Ecto neural progenitor cell (in vitro differentiated cells): ENCODE results near the gene LTA.

Experiments used
- DNase-seq: peaks from one replicate; pipeline ENCODE4 v3.0.0-alpha.2; 2018; ENCODE audit warnings: low spot score

LTA gene

DNA sequence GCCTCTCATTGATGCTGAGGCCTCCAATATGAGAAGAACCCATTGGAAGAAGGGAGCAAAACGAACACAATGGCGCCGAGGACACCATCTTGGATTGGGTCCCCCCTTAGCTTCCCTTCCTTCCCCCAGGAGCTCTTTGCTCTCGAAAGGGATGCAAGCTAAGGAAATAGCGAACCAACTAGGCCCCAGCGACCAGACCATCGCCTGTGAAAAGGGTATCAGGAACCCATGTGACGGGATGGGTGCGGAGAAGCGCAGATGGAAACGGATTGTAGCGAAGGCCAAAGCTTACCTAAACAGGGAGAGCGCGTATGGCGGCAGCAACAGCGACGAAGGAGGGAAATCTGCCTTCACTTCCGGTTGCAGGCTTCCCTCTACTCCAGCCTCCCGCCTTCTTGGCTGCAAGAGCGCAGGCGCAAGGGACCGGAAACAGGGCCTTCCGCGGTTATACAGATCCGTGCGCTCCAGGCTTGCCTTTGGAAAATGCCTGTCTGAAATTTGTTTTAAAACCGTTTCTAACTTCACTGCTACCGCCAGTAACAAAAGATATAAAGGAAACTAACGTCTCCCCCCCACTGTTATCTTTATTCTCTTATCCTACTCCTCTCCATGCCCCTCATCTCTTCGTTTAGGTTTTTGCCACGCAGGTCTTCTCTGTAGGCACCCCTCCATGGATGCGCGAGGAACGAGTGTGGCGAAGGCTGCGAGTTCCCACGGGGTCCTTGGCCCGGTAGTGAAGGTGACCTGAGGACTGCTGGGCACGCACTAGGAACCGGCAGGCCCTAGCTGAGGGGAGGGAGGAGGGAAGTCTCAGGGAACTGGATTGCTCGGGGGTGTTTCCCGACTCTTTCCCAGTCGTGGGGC is 30.2 kb upstream of the LTA start, which contains the start of gene DDX39B:
Gene DDX39B (minus strand): TSS at position 346 of the 864 bp plus-strand sequence. CDS start 1,471 bp downstream, outside the sequence.
- peak; percentile 95 for DNase-seq

DNA sequence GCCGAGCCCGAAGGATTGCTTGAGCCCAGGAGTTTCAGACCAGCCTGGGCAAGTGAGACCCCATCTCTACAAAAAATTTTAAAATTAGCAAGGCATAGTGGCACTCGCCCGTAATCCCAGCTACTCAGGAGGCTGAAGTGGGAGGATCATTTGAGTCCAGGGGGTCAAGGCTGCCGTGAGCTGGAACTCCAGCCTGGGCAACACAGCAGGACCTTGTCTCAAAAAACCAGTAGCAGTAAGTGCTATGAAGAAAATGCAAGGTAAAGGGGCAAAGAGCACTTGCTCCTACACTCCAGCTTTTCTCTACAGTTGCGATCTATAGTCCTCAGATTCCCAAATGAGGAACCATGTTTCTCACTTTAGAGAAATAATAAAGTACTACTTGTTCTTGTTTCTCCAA is 28.4 kb upstream of the LTA start:
- no peak for DNase-seq

DNA sequence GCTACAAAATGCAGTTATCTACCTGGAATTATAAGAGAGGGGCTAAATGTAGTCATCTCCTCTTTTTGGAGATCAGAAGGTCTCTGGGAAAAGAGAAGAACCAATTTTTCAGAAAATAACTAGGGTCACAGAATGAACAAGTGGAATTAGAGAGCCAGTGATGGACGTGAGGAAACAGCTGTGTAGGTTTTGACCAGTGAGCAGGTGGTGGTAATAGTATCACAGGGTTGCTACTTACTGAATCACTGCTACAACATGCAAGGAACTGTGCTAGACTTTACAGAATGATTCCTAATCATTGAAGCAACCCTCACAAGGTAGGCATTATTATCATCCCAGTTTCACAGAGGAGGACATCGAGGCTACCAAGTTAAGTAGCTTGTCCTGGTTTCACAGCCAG is 27.4 kb upstream of the LTA start:
- no peak for DNase-seq

DNA sequence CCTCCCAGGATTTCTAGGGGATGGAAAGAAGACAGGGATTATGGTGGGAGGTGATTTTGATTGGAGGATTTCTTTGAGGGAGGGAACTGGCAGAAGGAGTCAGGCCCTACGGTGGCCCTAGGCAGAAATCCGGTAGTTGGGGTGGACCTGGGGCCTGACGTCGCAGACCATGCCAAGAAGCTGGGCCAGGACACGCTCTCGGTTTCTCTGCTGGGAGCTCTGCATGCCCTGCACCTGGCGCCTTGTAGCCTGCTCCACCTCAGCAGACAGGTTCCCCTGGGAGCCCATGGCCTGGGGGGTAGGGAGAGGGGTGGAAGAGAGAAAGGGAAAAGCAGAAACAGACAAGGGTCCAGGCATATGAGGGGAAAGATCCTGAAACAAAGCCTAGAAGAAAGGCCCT is 26.8 kb upstream of the LTA start:
- no peak for DNase-seq

DNA sequence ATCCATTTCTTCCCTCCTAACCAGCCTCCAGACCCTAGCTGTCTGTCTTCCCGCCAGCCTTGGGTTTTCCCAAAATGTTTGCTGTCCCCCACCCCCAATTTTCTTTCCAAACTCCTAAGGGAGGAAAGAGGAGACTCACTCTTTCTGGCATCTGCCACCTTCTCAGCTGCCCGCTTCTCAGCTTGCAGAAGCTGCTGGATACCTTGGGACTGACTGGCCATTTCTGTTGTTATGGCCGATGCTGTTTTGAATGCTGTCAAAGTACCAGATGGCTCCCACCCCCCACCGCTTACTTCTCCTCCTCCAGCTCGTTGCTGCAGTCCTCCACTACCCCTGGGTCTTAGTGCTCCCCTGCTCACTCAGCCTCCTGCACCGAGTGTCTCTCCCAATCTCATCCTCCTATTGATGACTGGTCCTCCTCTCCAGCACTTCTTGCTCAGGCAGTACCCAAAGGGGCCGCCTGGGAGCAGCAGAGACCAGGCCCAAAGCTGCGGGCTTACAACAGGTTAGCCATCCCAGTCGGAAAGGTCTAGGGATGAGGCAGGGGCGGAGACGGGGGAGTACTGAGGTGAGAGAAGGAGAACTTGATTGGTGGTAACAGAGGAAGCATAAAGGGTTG is 25.6 kb upstream of the LTA start, which contains the start of gene ATP6V1G2:
Gene ATP6V1G2 (minus strand): TSS at position 270 of the 619 bp plus-strand sequence. CDS start 49 bp downstream, at position 221.
- peak; percentile 93 for DNase-seq

DNA sequence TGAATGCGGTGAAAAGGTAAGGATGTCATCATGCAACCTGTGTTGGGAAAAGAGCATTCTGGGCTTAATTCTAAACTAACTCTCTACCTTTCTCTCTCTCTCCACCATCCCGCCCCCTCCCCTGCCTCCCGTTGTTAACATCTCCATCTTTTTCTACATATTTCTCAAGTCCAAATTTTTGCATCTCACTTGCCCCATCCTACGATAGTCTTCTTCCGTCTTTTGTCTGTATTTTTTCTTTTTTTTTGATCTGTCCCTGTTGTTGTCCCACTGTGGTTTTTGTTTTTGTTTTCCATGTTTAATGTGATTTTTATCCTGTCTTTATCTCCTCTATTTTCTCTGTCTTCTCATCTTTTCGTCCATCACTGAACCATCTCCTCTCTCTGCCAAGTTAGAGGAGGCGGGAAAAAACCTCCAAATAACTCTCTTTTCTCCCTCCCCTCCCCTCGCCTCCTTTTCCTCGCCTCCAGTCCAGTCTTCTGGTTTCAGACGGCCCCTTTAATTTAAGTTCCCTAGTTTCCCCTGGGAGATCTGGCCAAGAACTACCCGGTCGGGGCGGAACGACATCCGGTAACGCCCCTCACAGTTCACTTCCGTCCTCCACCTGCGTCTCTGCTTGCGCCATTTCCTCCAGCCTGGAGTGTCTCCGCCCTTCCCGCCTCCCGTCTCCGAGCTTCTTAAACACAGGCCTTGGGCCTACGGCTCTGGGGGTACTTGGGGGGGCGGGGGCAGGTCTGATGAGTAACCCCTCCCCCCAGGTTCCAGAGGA is 24.9 kb upstream of the LTA start, which contains the start of gene NFKBIL1:
Gene NFKBIL1 (plus strand): TSS at position 651 of the 769 bp plus-strand sequence. CDS start 87 bp downstream, at position 738.
- peak; percentile 92 for DNase-seq

DNA sequence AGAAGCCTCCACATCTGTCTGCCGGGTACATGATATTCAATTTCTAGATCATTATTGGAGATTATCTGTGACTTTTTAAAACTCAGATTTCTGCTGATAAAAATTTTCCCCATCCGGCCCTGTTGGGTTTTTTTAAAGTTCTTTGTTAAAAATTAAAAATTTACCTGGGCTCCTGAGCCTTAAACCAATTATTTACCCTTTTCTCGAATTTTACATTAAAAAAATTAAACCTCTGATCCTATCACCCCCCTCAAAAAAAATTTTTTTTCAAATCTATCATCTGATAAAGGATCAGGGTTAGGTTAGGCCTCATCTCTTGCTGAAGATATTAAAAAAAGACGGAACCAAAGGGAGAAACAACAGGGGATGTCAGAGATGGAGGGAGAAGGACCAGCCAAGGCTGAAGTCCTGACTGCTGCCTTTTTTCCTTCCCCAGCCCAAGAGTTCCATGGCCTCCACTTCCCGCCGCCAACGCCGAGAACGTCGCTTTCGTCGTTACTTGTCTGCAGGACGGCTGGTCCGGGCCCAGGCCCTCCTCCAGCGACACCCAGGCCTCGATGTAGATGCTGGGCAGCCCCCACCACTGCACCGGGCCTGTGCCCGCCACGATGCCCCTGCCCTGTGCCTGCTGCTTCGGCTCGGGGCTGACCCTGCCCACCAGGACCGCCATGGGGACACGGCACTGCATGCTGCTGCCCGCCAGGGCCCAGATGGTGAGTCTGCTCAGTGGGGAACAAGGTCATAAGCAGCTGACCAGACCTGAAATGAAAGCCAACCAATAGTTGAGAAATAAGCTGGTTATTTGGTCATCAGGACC is 24.2 kb upstream of the LTA start:
- DNase-seq, result no peak

DNA sequence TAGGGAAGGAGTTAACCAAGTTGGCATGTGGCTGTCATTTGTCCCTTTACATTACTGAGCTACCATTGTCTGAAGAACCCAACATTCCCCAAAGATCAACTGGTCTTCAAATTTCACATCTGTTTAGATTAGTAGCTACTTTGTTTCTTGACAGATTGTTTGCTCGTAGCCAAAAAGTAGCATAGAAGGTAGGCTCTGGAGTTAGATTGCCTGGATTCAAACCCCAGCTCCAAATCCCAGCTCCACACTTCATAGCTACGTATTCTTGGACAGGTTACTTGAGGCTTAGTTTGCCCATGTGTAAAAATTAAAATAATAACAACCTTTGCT is 23.6 kb upstream of the LTA start:
- no peak for DNase-seq

DNA sequence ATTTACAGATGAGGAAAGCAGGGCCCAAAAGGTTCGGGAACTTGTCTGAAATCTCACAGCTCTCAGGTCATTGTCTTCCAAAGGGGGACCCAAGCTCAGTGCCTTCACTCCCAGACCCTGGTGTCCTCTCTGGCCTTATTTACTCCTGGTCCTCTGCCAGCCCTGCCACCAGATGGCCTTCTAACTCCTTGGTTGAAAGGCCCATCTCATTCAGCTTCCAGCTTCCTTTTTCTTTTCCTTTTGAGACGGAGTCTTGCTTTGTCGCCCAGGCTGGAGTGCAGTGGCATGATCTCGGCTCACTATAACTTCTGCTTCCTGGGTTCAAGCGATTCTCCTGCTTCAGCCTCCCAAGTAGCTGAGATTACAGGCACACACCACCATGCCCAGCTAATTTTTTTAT is 20.7 kb upstream of the LTA start:
- peak; percentile 58 for DNase-seq

DNA sequence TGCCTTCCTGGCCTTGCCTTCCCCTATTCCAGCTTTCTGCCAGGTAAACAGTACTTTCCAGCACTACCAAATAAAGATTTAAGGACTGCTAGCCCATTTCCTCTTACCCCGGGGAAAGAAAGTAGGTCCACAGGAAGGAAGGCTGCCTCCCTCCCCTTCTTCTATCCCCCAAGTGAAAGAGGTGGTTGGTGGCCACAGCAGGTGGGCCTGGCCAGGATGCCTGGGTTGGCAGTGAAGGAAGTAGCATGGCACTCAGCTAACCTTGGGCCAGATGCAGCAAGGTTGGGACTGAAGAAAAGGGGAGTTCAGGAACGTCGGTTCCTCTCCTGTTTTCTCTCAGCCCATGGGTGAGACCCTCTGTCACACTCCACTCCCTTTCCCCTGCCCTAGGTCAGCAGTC is 15.8 kb upstream of the LTA start:
- DNase-seq, result no peak

DNA sequence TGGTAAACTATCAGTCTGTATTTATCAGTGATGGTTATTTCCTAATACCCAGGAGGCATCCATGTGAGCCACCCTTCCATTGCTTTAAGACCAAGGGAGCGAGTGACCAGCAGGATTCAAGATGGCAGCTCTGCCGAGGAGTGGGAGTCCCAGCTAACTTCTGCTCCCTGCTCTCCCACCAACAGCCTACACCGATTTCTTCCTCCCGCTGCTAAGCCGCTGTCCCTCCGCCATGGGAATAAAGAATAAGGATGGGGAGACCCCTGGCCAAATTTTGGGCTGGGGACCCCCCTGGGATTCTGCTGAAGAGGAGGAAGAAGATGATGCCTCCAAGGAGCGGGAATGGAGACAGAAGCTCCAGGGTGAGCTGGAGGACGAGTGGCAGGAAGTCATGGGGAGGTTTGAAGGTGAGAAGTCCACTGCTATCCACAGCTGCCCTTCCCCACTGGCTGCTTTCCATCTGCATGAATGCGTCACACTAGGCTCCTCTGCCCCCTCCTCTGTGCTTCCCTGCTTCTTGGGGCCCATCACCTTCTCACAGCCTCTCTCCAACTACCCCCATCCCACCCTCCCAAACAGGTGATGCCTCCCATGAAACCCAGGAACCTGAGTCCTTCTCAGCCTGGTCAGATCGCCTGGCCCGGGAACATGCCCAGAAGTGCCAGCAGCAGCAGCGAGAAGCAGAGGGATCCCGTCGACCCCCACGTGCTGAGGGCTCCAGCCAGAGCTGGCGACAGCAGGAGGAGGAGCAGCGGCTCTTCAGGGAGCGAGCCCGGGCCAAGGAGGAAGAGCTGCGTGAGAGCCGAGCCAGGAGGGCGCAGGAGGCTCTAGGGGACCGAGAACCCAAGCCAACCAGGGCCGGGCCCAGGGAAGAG is 14.4 kb upstream of the LTA start:
- DNase-seq, result no peak

DNA sequence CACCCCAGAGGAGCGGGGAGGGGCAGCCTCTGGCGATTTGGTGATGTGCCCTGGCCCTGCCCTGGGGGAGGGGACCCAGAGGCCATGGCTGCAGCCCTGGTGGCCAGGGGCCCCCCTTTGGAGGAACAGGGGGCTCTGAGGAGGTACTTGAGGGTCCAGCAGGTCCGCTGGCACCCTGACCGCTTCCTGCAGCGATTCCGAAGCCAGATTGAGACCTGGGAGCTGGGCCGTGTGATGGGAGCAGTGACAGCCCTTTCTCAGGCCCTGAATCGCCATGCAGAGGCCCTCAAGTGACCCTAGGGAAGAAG is 13.8 kb upstream of the LTA start:
- no peak for DNase-seq

DNA sequence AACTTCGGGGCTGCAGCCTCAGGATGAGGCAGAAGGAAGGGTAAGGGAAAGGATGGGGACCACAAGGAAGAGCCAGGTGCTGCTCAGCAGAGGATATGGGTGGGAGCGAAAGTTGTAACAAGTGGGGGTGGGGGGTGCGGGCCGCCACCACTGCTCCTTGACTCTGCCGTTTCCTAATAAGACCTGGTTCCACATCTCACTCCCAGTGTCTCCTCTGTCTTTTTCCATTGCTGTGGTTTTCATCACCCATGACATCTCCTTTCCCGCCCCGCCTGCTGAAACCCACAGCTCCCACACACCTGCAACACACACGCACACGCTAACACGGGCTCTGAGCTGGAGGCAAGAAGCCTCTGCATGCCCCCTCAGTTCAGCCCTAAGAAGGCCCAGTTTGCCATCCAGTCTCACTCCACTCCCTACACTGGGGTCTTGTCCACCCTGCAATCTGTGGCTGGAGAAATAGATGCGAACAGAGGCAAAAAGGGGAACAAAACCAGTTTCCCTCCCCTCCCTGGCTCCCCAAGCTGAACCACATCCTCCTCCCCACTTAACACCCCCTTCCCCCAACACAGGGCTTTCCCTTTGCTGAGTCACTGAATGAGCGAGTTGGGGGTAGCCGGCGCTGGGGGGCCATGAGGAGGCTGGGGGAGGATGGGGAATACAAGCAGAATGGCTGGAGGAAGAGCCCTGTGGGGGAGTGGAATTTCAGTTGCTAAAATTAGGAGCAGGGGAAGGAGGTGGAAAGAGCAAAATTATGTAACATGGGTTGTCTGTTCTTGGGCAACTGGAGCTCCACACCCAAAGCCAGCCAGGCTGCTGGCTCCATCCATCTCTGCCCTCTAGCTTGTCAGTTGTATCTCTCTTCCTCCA is 13.2 kb upstream of the LTA start:
- DNase-seq, result no peak

DNA sequence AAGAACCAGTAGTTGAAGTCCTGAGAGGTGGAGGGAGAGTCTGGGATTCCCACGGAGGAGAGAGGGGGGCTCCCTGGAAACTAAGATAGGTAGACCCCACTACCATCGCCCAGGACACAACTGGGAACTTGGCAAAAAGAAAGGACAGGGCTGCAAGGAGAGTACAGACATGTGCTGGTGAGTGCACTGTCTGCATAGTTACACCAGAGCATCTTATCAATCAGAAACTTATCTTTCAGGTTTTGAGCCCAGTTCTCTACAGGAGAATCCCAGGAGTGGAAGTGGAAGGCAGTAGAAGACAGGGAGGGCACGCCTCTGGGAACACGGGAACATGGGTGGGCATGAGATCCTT is 12.5 kb upstream of the LTA start:
- no peak for DNase-seq

DNA sequence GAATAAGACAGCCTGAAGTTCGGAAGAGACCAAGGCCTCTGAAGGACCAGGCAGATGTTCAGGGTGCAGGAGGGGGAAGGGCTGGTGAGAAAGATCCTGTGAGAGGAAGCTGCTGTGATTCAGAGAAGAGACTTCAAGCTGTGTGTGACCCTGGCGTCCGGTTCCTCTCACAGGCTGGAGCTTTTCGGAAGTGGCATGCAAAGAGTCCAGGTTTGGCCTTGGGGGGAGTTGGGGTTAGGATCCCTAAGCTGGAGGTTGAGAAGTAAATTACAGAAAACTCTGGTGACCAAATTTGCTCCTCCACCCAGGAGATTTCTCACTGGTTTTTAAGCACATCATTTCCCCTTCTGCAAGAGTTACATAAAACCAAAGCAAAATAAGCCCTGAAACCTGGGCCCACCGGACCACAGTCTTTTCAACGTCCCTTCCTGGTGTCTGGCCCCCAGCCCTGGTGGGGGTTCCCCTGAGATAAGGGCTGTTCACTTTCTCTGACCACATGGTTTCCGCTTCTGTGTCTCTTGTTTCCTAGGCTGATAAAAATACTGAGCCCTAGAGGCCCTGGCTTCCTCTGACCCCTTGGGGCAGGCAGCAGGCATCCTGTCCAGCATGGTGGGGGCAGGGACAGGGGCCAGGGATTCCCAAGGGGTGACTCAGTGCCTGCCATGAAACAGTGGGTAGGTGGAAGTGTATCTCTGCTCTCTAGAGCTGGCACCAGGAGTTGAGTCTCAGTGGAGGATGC is 12.0 kb upstream of the LTA start:
- DNase-seq, result no peak

DNA sequence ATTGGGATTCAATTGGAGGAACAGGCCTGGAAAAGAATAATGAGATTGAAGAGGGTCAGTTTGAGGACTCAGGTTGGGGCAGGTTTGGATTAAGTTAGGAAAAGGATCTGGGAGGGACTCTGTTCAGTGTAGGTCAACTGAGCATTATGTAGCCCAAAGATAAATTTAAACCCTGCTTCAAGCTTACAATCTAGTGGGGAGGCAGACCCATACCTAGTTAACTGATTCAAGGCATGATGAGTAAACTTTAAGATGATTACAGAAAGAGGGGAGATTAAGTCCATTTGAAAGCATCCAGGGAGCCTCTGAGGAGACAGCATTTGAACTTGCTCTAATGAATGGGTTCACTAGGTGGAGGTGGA is 11.4 kb upstream of the LTA start:
- DNase-seq, result no peak

DNA sequence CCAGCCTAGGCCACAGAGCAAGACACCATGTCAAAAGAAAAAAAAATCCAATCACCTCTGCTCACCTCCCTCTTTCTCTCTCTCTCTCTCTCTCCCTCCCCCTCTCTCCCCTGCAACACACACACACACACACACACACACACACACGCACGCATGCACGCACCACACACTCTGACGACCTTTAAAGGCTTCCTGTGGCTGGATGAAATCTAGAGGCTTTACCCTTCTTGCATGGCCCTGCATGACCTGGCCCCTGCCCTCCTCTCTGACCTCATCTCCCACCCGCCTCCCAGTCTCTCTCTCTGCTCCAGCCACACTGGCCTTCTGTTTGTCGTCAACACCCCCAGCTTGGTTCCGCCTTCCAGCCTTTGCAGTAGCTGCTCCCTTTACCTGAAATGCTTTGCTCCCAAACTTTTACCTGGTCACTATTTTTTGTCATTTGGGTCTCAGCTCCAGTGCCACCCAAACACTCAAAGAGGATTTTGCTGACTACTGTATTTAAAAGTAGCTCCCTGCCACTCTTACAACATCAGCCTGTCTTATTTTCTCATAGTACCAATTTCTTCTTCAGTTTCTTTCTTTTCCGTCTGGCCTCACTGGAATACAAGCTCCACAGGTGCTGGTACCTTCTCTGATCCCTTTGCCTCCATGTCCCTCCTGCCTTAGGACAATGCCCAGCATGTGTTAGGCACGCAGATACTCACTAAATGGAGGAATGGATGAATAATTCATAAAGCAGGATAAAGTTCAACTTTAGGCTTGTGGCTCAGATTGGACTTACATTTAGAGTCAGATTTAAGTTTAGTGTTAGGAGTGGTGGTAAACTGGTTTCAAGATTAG is 4.3 kb upstream of the LTA start:
- no peak for DNase-seq

DNA sequence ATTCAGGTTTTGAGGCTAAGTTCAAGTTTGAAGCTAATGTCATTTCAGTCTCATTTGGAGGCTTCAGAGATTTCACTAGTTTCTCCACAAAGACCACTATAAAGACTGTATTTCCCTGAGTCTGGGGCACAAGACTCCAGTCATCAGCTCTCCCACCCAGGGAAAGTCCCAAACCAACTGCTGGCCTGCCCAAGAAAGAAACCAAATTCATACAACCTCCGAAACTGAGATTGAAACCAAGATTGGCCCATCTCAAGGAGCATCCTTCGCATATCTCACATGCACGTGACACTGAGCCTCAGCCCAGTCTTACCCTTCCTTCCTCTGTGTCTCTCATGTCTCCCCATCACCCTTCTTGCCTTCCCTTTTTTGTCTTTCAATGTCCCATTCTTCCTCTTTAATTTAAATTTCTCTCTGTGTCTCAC is 3.5 kb upstream of the LTA start:
- no peak for DNase-seq
